GM13977 (cell line): ENCODE results near the gene CDC14A.
"Not testable (repeated sequence)": the region's sequence is repeated elsewhere in the genome, so short reads cannot be mapped to it uniquely, and the experiment has no call there.

Source experiments
- DNase-seq: peaks from one replicate; pipeline ENCODE4 v3.0.0; 2012; ENCODE audit warnings: low spot score
- in situ Hi-C: fragments of 300-500 bp; cut with MboI; formaldehyde crosslinking; loops from one replicate; pipeline ENCODE4 v1.12.0; 2022; ENCODE audit warnings: low sequenced_read_pairs, low pct_unique_long_range_greater_than_20kb, mixed read lengths, inconsistent platforms; ENCODE audit not compliant: unreplicated experiment
- TF ChIP-seq, protein P1 (sequence below): IDR thresholded peaks from 2 replicates; pipeline ENCODE4 v1.5.1; 2012; ENCODE audit warnings: mild to moderate bottlenecking, control low read depth; ENCODE audit not compliant: insufficient read depth; ENCODE audit errors: extremely low read depth, missing control alignments

The CDC14A gene

GRCh38 chr1:100321100-100321493 is 31.2 kb upstream of the CDC14A start:
- TF ChIP-seq, protein P1, sequence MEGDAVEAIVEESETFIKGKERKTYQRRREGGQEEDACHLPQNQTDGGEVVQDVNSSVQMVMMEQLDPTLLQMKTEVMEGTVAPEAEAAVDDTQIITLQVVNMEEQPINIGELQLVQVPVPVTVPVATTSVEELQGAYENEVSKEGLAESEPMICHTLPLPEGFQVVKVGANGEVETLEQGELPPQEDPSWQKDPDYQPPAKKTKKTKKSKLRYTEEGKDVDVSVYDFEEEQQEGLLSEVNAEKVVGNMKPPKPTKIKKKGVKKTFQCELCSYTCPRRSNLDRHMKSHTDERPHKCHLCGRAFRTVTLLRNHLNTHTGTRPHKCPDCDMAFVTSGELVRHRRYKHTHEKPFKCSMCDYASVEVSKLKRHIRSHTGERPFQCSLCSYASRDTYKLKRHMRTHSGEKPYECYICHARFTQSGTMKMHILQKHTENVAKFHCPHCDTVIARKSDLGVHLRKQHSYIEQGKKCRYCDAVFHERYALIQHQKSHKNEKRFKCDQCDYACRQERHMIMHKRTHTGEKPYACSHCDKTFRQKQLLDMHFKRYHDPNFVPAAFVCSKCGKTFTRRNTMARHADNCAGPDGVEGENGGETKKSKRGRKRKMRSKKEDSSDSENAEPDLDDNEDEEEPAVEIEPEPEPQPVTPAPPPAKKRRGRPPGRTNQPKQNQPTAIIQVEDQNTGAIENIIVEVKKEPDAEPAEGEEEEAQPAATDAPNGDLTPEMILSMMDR, result no peak
- no peak for DNase-seq
- in situ Hi-C loops, result no loop called here

DNA sequence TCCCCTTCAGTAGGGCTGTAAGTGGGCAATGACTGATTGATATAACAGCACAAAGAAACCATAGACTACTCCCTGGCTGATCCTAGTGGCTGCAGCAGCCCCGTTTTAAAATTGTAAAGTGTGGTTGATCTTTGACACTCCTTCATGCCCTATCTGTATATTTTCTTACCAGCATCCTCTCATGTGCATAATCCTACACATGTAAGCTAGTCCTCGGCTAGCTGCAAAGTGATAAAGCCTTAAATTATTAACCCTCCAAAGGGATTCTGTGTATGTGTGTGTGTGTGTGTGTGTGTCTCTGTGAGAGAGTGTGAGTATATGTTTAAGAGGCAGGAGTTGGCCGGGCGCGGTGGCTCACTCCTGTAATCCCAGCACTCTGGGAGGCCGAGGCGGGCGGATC is 30.8 kb upstream of the CDC14A start:
- in situ Hi-C loops, result no loop called here
- no peak for DNase-seq
- TF ChIP-seq, protein P1, result no peak

- DNase-seq, result no peak
- TF ChIP-seq, protein P1, result no peak
- in situ Hi-C loops, result no loop called here
Observed at GRCh38 chr1:100322436-100323211, 29.7 kb upstream of the CDC14A start.

- in situ Hi-C loops, result no loop called here
- no peak for DNase-seq
- TF ChIP-seq, protein P1, result no peak
Observed at GRCh38 chr1:100323419-100324106, 28.7 kb upstream of the CDC14A start.

- no peak for DNase-seq
- TF ChIP-seq, protein P1, result no peak
- in situ Hi-C loops, result no loop called here
Observed at GRCh38 chr1:100325415-100326324, 26.6 kb upstream of the CDC14A start.

DNA sequence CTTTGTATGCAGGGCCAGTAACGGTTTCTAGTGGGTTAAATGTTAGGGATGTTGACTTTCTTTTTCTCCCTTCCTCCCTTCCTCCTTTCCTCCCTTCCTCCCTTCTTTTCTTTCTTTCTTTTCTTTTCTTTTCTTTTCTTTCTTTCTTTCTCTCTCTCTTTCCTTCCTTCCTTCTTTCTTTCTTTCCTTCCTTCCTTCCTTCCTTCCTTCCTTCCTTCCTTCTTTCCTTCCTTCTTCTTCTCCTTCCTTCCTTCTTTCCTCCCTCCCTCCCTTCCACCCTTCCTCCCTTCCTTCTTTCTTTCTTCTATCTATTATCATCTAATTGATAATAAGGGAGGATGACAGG is 26.0 kb upstream of the CDC14A start:
- in situ Hi-C loops, DNase-seq: not testable (repeated sequence)

GRCh38 chr1:100328133-100328532 is 24.2 kb upstream of the CDC14A start:
- in situ Hi-C loops, result no loop called here
- TF ChIP-seq, protein P1, result no peak
- no peak for DNase-seq

DNA sequence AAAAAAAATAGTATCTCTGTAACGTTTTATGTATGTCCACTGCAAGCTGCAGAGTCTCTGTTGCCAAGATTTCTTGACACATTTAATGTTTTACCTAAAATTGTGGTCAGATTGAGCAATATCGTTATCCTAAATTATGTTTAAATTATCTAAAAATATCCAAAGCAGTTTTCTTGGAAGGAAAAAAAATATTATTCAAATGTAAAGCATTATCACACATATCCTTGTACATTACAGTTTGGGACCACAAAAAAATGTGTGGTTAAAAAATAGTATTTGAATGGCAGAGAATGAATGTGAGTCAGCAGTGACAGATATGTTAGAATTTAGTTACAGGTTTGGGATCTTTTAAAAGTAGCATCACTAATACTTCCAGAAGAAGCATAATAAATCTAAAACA is 21.2 kb upstream of the CDC14A start:
- DNase-seq, in situ Hi-C loops: not testable (repeated sequence)
